Activated naive CD4-positive, alpha-beta T cell (primary cell): ENCODE measurements around the gene FLRT1.

Experiments used
- DNase-seq, 4 experiments: peaks; one replicate each; lab custom pipeline; 2025; lab: John Stamatoyannopoulos, UW

FLRT1 gene

GRCh38 chr11:64023712-64024710 lies 11.7 kb upstream of the FLRT1 start:
- DNase-seq, result no peak

- DNase-seq, result no peak
Observed at GRCh38 chr11:64025205-64025604, 10.5 kb upstream of the FLRT1 start.

GRCh38 chr11:64026575-64027205 lies 9.0 kb upstream of the FLRT1 start:
- no peak for DNase-seq

- DNase-seq, result no peak
Observed at GRCh38 chr11:64027651-64028397, 7.9 kb upstream of the FLRT1 start.

GRCh38 chr11:64028398-64029115 lies 7.2 kb upstream of the FLRT1 start:
- no peak for DNase-seq

- DNase-seq, result no peak
Observed at GRCh38 chr11:64029773-64030172, 6.0 kb upstream of the FLRT1 start.

- no peak for DNase-seq
Observed at GRCh38 chr11:64031001-64031400, 4.7 kb upstream of the FLRT1 start.

GRCh38 chr11:64032050-64032449 lies 3.7 kb upstream of the FLRT1 start:
- DNase-seq, result no peak

GRCh38 chr11:64034411-64034811 lies 1.3 kb upstream of the FLRT1 start:
- no peak for DNase-seq

GRCh38 chr11:64035081-64035524 lies 628 bp upstream of the FLRT1 start:
- DNase-seq, result no peak

GRCh38 chr11:64036087-64037026 lies 626 bp downstream of the FLRT1 start:
- DNase-seq, result no peak

- DNase-seq, result no peak
Observed at GRCh38 chr11:64037027-64037634, 1.4 kb downstream of the FLRT1 start.

- DNase-seq, result no peak
Observed at GRCh38 chr11:64038500-64038899, 2.8 kb downstream of the FLRT1 start.

GRCh38 chr11:64039012-64039665 lies 3.4 kb downstream of the FLRT1 start:
- no peak for DNase-seq

GRCh38 chr11:64040684-64041322 lies 5.1 kb downstream of the FLRT1 start:
- DNase-seq, result no peak

GRCh38 chr11:64041846-64042245 lies 6.1 kb downstream of the FLRT1 start:
- no peak for DNase-seq

GRCh38 chr11:64042301-64042700 lies 6.6 kb downstream of the FLRT1 start:
- DNase-seq, result no peak

GRCh38 chr11:64043545-64043944 lies 7.8 kb downstream of the FLRT1 start:
- DNase-seq, result no peak

- DNase-seq, result no peak
Observed at GRCh38 chr11:64044730-64045393, 9.1 kb downstream of the FLRT1 start.
